ENCODE measurements around the gene DDAH2. TPM values are rescaled to one million over a fixed set of nuclear protein-coding genes. Genes with fewer than 3 reads are reported as not detected.
A peak's percentile ranks its signal among the peaks of the same experiment; 100 is the strongest.

The DDAH2 gene
- total RNA-seq, 1 donor from 2014 or later, result 87.2 TPM

DNA sequence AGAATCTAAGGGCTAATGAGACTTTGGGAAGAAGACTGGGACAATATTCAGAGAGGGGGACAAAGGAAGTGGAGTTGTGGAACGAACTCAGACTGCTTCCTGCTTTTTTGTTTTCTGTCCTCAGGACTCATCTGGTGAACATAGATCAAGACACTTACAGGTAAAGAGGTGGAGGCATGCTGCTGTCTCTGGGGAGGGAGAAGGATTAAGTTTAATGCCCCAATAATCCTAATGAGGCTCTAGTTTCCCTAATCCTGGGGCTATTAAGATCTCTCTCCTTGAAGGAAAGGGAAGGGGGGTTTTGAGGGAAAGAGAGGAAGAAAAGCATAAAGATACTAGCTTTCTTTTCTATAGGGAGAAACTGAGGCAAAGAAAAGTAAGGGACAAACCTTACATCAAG lies 15.3 kb upstream of the DDAH2 start:
- no peak overlapping the region for H3K4me3 ChIP-seq (ENCODE audit: low read depth, low read length)
- TF ChIP-seq, protein P1, sequence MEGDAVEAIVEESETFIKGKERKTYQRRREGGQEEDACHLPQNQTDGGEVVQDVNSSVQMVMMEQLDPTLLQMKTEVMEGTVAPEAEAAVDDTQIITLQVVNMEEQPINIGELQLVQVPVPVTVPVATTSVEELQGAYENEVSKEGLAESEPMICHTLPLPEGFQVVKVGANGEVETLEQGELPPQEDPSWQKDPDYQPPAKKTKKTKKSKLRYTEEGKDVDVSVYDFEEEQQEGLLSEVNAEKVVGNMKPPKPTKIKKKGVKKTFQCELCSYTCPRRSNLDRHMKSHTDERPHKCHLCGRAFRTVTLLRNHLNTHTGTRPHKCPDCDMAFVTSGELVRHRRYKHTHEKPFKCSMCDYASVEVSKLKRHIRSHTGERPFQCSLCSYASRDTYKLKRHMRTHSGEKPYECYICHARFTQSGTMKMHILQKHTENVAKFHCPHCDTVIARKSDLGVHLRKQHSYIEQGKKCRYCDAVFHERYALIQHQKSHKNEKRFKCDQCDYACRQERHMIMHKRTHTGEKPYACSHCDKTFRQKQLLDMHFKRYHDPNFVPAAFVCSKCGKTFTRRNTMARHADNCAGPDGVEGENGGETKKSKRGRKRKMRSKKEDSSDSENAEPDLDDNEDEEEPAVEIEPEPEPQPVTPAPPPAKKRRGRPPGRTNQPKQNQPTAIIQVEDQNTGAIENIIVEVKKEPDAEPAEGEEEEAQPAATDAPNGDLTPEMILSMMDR (conservative IDR thresholded peaks at IDR 0.05; ENCODE audit: low read depth, low read length), result no peak
- no peak for DNase-seq (ENCODE audit: low read depth)

DNA sequence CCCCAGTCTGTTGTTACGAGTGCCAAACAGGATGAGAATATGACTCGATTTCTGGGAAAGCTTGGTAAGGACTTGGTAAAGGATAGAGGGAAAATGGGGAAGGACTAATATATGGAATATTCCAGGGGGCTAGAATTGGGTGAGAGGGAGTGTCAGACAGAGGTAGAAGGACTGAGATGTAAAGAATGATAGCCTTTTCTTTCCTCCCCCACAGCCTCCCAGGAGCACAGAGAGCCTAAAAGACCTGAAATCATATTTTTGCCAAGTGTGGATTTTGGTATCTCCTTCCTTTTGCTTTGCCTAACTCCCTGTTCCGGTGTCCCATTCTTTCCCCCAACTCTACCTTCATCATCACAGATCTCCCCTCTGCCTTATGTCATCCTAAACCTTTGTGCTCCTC lies 13.8 kb upstream of the DDAH2 start:
- H3K4me3 ChIP-seq (ENCODE audit: low read depth, low read length), result no peak overlapping the region
- TF ChIP-seq, protein P1 (conservative IDR thresholded peaks at IDR 0.05; ENCODE audit: low read depth, low read length), result no peak
- no peak for DNase-seq (ENCODE audit: low read depth)

DNA sequence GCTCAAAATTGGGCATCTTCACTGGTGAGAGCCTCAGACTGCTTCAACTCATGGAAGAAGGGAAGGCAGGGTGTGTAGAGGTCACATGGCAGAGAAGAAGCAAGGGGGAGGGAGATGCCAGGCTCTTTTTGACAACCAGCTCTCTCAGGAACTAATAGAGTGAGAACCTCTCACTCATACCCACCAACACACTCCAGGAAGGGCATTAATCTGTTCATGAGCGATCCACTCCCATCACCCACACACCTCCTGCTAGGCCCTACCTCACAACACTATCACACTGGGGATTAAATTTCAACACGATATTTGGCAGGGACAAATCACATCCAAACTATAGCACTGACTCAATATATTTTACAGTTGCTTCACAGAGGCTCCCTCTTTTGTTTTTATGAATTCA lies 12.7 kb upstream of the DDAH2 start:
- TF ChIP-seq, protein P1 (conservative IDR thresholded peaks at IDR 0.05; ENCODE audit: low read depth, low read length), result no peak
- H3K4me3 ChIP-seq (ENCODE audit: low read depth, low read length), result no peak overlapping the region
- no peak for DNase-seq (ENCODE audit: low read depth)

DNA sequence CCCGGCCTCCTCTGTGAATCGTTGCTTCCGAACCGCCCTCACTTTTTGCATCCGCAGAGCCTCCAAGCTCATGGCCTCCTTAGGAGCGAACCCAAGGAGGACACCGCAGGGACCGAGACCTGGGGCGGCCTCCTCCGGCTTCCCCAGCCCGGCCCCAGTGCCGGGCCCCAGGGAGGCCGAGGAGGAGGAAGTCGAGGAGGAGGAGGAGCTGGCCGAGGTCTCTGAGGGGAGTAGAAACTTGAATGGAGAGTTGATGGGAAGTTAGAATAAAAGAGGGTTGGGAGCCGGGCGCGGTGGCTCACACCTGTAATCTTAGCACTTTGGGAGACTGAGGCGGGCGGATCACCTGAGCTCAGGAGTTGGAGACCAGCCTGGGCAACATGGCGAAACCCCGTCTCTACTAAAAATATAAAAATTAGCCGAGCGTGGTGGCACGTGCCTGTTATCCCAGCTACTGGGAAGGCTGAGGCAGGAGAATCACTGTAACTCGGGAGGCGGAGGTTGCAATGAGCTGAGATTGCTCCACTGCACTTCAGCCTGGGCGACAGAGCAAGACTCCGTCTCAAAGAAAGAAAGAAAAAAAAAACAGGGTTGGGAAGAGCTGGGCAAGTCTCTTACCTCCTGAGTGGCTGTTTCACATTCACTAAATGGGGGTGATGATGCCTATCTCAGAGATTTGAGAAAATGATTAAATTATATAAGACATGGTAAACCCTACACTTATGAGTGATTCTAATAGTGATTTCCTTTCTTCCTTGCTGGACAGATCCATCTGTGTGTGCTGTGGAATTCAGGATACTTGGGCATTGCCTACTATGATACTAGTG lies 11.5 kb upstream of the DDAH2 start:
- H3K4me3 ChIP-seq (ENCODE audit: low read depth, low read length), result peak overlapping the region; percentile 71
- TF ChIP-seq, protein P1 (conservative IDR thresholded peaks at IDR 0.05; ENCODE audit: low read depth, low read length), result no peak
- no peak for DNase-seq (ENCODE audit: low read depth)

DNA sequence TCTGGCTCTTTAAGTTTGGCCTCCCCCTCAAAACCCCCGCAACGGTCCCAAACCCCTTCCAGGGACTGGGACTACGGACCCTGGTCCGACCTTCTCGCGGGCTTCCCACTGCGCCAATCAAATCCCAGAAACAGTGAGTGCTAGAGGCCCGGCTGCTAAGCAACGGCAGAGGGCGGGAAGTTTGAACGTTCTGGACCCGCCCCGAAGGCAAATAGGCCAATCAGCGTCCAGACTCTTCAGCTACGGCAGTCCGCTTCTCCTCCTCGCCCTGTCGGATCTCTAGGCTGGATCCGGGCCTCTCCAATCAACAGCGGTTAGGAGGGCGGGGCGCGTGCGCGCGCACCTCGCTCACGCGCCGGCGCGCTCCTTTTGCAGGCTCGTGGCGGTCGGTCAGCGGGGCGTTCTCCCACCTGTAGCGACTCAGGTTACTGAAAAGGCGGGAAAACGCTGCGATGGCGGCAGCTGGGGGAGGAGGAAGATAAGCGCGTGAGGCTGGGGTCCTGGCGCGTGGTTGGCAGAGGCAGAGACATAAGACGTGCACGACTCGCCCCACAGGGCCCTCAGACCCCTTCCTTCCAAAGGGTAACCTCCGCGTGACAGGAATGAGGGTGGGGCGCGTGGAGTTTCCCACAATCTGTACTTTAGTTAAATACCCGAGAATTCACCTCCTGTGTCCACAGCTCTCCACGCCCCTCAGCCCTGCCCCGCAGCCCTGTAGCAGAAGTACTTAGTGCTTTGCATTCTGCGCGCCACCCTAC lies 10.7 kb upstream of the DDAH2 start, which contains the start of gene MSH5:
Gene MSH5 (plus strand): TSS at position 367 of the 758 bp plus-strand sequence. CDS start 462 bp downstream, outside the sequence.
- DNase-seq (ENCODE audit: low read depth), result peak; percentile 91
- H3K4me3 ChIP-seq (ENCODE audit: low read depth, low read length), result peak within 1 kb of the TSS; percentile 71
- TF ChIP-seq, protein P1 (conservative IDR thresholded peaks at IDR 0.05; ENCODE audit: low read depth, low read length), result no peak

DNA sequence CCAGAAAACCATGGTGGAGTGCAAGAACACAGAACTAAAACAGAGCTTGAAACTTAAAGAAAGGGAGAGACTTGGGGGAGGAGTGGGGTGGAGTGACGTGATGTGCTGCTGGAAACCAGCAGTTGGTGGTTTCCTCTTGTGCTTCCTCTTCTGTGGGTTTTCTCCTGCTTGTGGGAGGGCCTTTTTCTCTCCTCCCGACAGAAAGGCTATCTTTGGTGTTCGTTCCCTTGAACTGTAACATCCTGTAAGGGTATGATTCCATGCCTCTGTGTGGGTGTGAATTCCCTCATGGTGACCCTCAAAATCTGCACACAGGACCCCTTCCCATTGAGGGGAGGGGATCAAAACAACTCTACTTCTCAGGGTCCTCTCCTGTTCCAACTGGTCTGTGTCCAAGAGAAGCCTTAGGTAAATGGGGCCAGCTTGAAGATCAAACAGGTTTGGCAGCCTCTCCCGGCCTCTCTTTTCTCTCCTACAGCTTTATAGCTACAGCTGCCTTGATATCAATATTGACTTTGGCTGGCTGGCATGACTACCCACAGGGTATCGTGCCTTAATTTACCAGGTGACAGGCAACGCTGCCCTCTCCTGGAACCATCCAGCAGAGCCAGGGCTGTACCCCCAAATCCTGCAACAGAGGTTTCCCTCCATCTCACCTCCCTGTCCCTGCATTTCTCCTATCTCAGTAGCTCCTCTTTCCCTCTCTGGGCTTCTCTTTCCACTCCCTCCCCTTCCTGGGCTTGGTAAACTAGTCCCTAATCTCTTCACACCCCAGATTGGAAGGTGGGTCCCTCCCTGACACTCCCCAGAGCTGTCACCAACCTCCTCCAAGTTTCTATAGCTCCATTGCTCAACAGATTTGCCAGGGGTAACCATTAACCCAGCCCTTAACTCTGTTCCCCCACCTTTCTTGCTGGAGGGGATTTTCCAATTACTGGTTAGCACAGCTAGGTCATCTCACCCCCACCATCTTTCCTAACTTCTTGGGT lies 9.2 kb upstream of the DDAH2 start:
- DNase-seq (ENCODE audit: low read depth), result peak; percentile 87
- H3K4me3 ChIP-seq (ENCODE audit: low read depth, low read length), result peak overlapping the region; percentile 49
- TF ChIP-seq, protein P1 (conservative IDR thresholded peaks at IDR 0.05; ENCODE audit: low read depth, low read length), result peak; percentile 25
